ENCODE results near the gene KLHDC8B.

DNA sequence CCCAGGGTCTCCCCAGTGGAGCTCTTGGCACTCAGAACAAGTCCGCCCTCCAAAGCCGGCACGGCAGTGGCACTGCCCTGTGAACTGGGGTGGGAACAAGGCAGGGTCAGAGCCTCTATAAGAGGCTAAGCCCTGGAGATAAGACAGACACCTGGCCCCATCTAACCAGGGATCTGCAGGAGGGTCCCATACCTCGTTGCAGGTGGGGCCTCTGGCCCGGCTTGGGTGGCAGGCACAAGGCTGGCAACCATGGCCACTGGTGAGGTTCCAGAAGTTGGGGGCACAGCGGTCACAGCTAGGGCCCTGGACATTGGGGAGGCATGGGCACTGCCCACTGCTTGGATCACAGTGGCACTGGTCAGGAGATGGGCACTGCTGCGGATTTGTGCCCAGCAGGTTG lies 47.2 kb upstream of the KLHDC8B start:
- TF ChIP-seq POLR2A (IDR thresholded peaks at IDR 0.05), result no peak
- TF ChIP-seq POLR2AphosphoS5 (IDR thresholded peaks at IDR 0.05; ENCODE audit: insufficient read depth in 1 of 2, low read depth in 1 of 2), result no peak
- TF ChIP-seq, protein P1, sequence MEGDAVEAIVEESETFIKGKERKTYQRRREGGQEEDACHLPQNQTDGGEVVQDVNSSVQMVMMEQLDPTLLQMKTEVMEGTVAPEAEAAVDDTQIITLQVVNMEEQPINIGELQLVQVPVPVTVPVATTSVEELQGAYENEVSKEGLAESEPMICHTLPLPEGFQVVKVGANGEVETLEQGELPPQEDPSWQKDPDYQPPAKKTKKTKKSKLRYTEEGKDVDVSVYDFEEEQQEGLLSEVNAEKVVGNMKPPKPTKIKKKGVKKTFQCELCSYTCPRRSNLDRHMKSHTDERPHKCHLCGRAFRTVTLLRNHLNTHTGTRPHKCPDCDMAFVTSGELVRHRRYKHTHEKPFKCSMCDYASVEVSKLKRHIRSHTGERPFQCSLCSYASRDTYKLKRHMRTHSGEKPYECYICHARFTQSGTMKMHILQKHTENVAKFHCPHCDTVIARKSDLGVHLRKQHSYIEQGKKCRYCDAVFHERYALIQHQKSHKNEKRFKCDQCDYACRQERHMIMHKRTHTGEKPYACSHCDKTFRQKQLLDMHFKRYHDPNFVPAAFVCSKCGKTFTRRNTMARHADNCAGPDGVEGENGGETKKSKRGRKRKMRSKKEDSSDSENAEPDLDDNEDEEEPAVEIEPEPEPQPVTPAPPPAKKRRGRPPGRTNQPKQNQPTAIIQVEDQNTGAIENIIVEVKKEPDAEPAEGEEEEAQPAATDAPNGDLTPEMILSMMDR (IDR thresholded peaks at IDR 0.05), result no peak

Measured in vagina (tissue), 2 donors.